IPS-11a (cell line): Measurements from ENCODE around the gene RETN.

Experiments
- H3K4me3 ChIP-seq: one replicate; pipeline ENCODE4 v1.5.1; 2013; ENCODE audit warnings: low read depth, low read length, control low read depth

RETN gene

DNA sequence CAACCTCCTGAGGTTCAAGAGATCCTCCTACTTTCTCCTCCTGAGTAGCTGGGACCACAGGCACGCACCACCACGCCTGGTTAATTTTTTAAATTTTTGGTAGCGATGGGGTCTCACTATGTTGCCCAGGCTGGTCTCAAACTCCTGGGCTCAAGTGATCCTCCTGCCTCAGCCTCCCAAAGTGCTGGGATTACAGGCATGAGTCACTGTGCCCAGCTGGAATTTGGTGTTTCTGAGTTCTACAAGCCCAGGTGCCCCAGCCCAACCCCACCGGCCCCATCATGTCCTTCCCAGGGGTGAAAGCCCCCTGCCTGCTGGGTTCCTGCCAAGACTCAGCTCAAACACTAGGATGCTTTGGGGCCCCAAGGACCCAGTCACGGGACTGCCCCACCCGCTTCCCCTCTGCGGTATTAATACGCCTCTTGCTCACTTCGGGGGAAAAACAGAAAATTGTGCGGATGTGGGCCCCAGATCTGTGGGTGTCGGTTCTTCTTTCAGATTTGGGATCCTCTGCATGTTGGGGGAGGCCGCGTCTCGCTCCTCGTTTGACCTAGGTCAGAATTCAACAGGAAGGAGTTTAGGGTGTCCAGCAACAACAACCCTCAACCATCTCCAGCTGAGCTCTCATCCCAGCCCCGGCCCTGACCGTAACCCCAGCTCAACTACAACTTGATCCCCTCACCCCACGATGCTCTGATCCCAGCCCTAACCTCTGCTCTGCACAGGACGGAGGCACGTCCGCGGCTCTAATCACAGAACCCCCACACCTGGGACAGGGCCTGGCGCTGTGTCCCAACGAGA lies 36.7 kb downstream of the RETN start:
- no peak overlapping the region for H3K4me3 ChIP-seq

DNA sequence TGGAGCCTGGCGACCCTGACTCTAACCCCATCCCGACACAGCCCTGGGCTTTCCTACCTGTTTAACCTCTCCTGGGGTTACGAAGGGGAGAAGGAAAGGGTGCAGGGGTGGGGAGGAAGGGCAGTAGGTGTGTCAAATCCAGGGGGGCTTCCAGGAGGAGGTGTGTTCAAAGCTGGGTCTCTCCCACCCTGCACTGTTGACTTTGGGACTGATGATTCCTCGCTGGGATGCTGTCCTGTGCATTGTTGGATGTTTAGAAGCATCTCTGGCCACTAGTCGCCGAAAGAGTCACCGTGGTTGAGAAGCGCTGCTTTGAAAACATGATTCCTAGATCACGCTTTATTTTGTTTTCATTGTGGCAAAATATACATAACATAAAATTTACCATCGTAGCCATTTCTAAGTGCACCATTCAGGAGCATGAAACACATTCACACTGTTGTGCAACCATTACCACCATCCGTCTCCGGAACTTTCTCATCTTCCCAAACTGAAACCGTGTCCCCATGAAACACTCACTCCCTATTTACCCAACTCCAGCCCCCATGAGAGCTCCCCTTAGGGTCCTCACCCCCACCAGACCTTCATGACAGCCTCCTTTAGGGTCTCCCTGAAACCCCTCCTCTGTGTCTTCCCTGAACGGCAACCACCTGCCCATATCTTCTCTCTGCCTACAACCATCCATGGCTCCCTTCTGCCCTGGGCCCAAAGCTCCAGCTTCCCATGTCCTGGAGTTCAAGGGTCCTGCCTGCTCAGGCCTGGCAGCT lies 37.5 kb downstream of the RETN start:
- H3K4me3 ChIP-seq = no peak overlapping the region

DNA sequence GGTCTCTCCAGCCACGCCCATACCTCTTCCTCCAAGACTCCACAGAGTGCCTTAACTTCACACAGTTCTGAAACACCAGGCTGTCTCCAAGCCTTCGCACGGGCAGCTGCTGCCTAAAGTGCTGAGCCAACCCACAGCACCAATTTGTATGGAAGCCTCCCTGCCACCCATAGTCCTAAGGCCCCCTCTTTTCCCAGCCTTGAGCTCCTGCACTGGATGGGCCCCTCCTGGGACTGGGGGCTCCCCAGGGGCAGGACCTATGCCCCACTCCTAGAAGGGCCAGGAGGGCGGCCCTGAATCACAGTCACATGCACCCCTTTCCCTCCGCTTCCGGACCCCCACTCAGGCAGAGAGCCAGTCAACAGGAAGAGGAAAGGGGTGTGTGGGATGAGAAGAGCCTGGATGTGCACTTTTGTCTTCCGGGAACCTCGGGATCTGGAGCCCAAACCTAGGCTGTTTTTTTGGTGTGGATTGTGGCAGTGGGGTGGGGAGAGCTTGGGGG lies 38.2 kb downstream of the RETN start:
- H3K4me3 ChIP-seq = no peak overlapping the region

DNA sequence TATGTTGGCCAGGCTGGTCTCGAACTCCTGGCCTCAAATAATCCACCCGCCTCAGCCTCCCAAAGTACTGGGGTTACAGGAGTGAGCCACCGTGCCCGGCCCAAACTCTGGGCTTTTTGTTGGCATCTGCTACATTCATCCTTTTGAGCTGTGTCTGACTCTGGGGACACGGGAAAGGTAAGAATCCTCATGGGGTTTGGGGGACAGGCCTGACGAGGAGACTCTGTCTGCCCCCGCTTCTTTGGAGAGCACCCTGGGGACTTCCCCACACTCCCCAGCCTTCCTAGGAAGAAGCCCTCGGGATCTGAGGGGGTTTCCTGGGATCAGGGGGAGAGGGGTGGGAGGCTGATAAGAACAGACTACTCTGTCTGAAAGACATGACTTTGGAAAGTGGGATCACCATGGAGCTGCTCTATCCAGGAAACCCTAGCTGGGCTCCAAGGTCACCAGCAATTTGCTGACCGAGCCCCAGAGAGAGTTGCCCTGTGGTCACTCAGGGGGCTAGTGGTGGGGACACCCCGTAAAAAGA lies 41.1 kb downstream of the RETN start:
- H3K4me3 ChIP-seq = no peak overlapping the region

DNA sequence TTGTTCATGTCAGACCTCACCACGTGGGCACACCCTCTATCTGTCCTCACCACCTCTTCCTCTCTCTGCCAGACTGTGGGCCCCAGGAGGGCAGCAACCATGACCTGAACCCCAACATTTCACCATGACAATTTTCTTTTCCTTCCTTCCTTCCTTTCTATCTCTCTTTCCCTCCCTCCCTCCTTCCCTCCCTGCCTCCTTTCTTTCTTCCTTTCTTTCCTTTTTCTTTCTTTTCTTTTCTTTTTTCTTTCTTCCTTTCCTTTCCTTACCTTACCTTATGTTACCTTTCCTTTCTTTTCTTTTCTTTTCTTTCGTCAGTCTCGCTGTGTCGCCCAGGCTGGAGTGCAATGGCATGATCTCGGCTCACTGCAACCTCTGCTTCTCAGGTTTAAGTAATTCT lies 41.8 kb downstream of the RETN start:
- H3K4me3 ChIP-seq = no peak overlapping the region

DNA sequence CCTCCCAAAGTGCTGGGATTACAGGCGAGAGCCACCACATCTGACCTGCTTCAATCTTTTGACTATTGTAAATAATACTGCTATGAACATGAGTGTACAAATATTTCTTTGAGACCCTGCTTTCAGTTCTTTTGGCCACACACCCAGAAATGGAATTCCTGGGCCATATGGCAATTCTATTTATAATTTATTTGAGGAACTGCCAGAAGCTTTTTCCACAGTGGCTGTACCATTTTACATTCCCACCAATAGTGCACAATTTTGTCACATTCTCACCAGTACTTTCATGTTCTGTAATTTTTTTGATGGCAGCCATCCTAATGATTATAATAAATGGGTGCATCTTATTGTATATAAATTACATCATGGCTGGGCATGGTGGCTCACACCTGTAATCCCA lies 46.8 kb downstream of the RETN start:
- H3K4me3 ChIP-seq = no peak overlapping the region

DNA sequence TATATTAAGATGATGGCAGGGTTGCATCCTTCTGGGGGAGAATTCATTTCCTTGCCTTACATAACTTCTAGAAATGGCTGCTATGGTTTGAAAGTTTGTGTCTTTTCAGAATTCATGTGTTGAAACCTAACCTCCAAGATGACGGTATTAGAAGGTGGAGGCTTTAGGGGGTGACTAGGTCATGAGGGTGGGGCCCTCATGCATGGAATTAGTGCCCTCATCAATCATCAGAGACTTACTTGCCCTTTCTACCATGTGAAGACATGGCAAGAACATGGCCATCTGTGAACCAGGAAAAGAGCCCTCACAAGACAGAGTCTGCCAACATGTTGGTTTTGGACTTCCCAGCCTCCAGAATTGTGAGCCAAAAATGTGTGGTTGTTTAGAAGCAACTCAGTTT lies 47.9 kb downstream of the RETN start:
- no peak overlapping the region for H3K4me3 ChIP-seq

DNA sequence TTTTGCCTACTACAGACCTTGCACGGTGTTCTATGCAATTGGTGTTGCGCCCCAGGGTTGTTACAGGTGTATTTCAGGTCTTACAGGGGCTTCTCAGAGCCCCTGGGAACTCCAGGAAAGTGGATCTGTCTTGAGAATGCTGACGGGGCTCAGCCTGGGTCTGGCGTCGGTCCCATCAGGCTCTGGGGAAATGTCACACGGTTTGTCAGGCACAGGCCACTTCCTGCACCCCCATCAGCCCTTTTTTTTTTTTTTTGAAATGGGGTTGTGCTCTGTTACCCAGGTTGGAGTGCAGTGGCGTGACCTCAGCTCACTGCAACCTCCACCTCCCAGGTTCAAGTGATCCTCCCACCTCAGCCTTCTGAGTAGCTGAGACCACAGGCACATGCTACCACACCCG lies 49.8 kb downstream of the RETN start:
- no peak overlapping the region for H3K4me3 ChIP-seq
